Vagina (tissue), 2 donors: ENCODE measurements around the gene NPM1.

Experiments
- CTCF ChIP-seq, 3 experiments: fragments of 450-650 bp in 2 of 3; fragments of 200-600 bp in 1 of 3; sonication (generic) in 1 of 3; IDR thresholded peaks; one replicate each; pipeline ENCODE4 v1.5.1; 2017 to 2019; ENCODE audit warnings: antibody characterized with exemption in 3 of 3, mild to moderate bottlenecking in 2 of 3, moderate library complexity in 2 of 3
- POLR2A ChIP-seq, 2 donors: fragments of 450-650 bp; IDR thresholded peaks; one replicate each; pipeline ENCODE4 v1.6.1; 2017; ENCODE audit warnings: antibody characterized with exemption in 2 of 2, mild to moderate bottlenecking in 2 of 2, moderate library complexity in 2 of 2
- POLR2AphosphoS5 ChIP-seq, 2 donors: sonication (generic); formaldehyde crosslinking; IDR thresholded peaks; one replicate each; pipeline ENCODE4 v1.9.0; 2017; ENCODE audit warnings: antibody characterized with exemption in 2 of 2, mild to moderate bottlenecking in 2 of 2, low read depth in 1 of 2; ENCODE audit not compliant: insufficient read depth in 1 of 2

GRCh38 chr5:171415115-171415730 is 27.6 kb downstream of the NPM1 start:
- TF ChIP-seq CTCF (IDR thresholded peaks at IDR 0.05) (no peak), POLR2A (IDR thresholded peaks at IDR 0.05) (no peak), POLR2AphosphoS5 (IDR thresholded peaks at IDR 0.05; ENCODE audit: insufficient read depth in 1 of 2, low read depth in 1 of 2) (no peak)
